Glutamatergic neuron (in vitro differentiated cells): ENCODE results near the gene ZNHIT6. TPM values are rescaled to one million over a fixed set of nuclear protein-coding genes. Genes with fewer than 3 reads are reported as not detected.

Source experiments
- DNase-seq: peaks from one replicate; pipeline ENCODE4 v3.0.0; 2022
- H3K27ac Mint-ChIP-seq: one replicate; pipeline ENCODE4 v1.8.0; 2020; ENCODE audit warnings: mild to moderate bottlenecking, mixed read lengths, inconsistent platforms; ENCODE audit not compliant: unreplicated experiment
- H3K27me3 Mint-ChIP-seq: one replicate; pipeline ENCODE4 v1.8.0; 2020; ENCODE audit warnings: mild to moderate bottlenecking, moderate library complexity, mixed read lengths, inconsistent platforms; ENCODE audit not compliant: unreplicated experiment
- H3K36me3 Mint-ChIP-seq: one replicate; pipeline ENCODE4 v1.8.0; 2020; ENCODE audit warnings: mild to moderate bottlenecking, mixed read lengths, inconsistent platforms; ENCODE audit not compliant: unreplicated experiment
- H3K4me1 Mint-ChIP-seq: one replicate; pipeline ENCODE4 v1.8.0; 2020; ENCODE audit warnings: mild to moderate bottlenecking, low read depth, mixed read lengths, inconsistent platforms; ENCODE audit not compliant: unreplicated experiment
- H3K4me3 Mint-ChIP-seq: one replicate; pipeline ENCODE4 v1.8.0; 2020; ENCODE audit warnings: mild to moderate bottlenecking, mixed read lengths, inconsistent platforms; ENCODE audit not compliant: unreplicated experiment
- H3K9me3 Mint-ChIP-seq: one replicate; pipeline ENCODE4 v1.8.0; 2020; ENCODE audit warnings: mild to moderate bottlenecking, moderate library complexity, mixed read lengths, inconsistent platforms; ENCODE audit not compliant: unreplicated experiment
- CTCF ChIP-seq: fragments of 200-600 bp; sonication (generic); IDR thresholded peaks from one replicate; pipeline ENCODE4 v1.5.0; 2021; ENCODE audit not compliant: partially characterized antibody, unreplicated experiment
- total RNA-seq: library from RNA; stranded (reverse); fragmentation: NEBNext Ultra II Directional; extraction: Animal tissue kit (Norgen Biotek cat#: 25700); gene quantifications from one replicate; pipeline ENCODE4 v1.2.1, GENCODE V29; 2021; ENCODE audit not compliant: unreplicated experiment

Gene ZNHIT6
- total RNA-seq, 1 donor from 2014 or later = 10.9 TPM

- no peaks in the 10 kb centered on the region for H3K36me3 Mint-ChIP-seq
- H3K9me3 Mint-ChIP-seq = no peaks in the 10 kb centered on the region
- H3K27me3 Mint-ChIP-seq = no peaks in the 10 kb centered on the region
- no peak overlapping the region for H3K27ac Mint-ChIP-seq
- DNase-seq = no peak
- TF ChIP-seq CTCF = no peak
- no peaks in the 10 kb centered on the region for H3K4me1 Mint-ChIP-seq
- H3K4me3 Mint-ChIP-seq = no peak overlapping the region
These were observed 18.3 kb downstream of the ZNHIT6 start for GRCh38 chr1:85689775-85690404.

GRCh38 chr1:85683292-85684025 is 24.8 kb downstream of the ZNHIT6 start:
- Mint-ChIP-seq H3K4me1 (no peaks in the 10 kb centered on the region), H3K9me3 (no peaks in the 10 kb centered on the region), H3K27ac (no peak overlapping the region), H3K36me3 (no peaks in the 10 kb centered on the region), H3K27me3 (no peaks in the 10 kb centered on the region), H3K4me3 (no peak overlapping the region)
- no peak for TF ChIP-seq CTCF
- no peak for DNase-seq

GRCh38 chr1:85681087-85681486 is 27.1 kb downstream of the ZNHIT6 start:
- no peak for DNase-seq
- H3K36me3 Mint-ChIP-seq = no peaks in the 10 kb centered on the region
- H3K4me3 Mint-ChIP-seq = no peak overlapping the region
- H3K27me3 Mint-ChIP-seq = no peaks in the 10 kb centered on the region
- no peaks in the 10 kb centered on the region for H3K9me3 Mint-ChIP-seq
- no peak overlapping the region for H3K27ac Mint-ChIP-seq
- H3K4me1 Mint-ChIP-seq = no peaks in the 10 kb centered on the region
- TF ChIP-seq CTCF = no peak

- Mint-ChIP-seq H3K4me3 (no peak overlapping the region), H3K4me1 (no peaks in the 10 kb centered on the region), H3K27me3 (no peaks in the 10 kb centered on the region), H3K9me3 (no peaks in the 10 kb centered on the region), H3K27ac (no peak overlapping the region), H3K36me3 (no peaks in the 10 kb centered on the region)
- no peak for TF ChIP-seq CTCF
- DNase-seq = no peak
These were observed 30.0 kb downstream of the ZNHIT6 start for GRCh38 chr1:85678193-85678592.

- Mint-ChIP-seq H3K9me3 (no peaks in the 10 kb centered on the region), H3K4me1 (no peaks in the 10 kb centered on the region), H3K36me3 (no peaks in the 10 kb centered on the region), H3K4me3 (no peak overlapping the region), H3K27me3 (no peaks in the 10 kb centered on the region), H3K27ac (no peak overlapping the region)
- no peak for DNase-seq
- TF ChIP-seq CTCF = no peak
These were observed 30.6 kb downstream of the ZNHIT6 start for GRCh38 chr1:85677656-85678055.
